ENCODE results near the gene RAD51B.

GRCh38 chr14:68495101-68496039, 675.8 kb downstream of the RAD51B start:
- TF ChIP-seq EZH2 (IDR thresholded peaks at IDR 0.05; ENCODE audit: low read length) (no peak), CTCF (optimal IDR thresholded peaks at IDR 0.05 in 1 of 3, IDR thresholded peaks at IDR 0.05 in 1 of 3, conservative IDR thresholded peaks at IDR 0.05 in 1 of 3; ENCODE audit: extremely low read depth in 1 of 3, insufficient read depth in 2 of 3, low read length in 3 of 3) (no peak)

All from keratinocyte (primary cell).